Measurements from ENCODE around the gene GLI1.

GRCh38 chr12:57439762-57440266, 19.8 kb upstream of the GLI1 start:
- TF ChIP-seq CTCF (IDR thresholded peaks at IDR 0.05) = no peak
- no peak for TF ChIP-seq POLR2A (IDR thresholded peaks at IDR 0.05)
- no peak for TF ChIP-seq POLR2AphosphoS5 (IDR thresholded peaks at IDR 0.05)
